Measurements from ENCODE around the gene SLC9A9. TPM values are rescaled to one million over a fixed set of nuclear protein-coding genes. Genes with fewer than 3 reads are reported as not detected.

The SLC9A9 gene
- total RNA-seq, 1 donor: 3.5 TPM

DNA sequence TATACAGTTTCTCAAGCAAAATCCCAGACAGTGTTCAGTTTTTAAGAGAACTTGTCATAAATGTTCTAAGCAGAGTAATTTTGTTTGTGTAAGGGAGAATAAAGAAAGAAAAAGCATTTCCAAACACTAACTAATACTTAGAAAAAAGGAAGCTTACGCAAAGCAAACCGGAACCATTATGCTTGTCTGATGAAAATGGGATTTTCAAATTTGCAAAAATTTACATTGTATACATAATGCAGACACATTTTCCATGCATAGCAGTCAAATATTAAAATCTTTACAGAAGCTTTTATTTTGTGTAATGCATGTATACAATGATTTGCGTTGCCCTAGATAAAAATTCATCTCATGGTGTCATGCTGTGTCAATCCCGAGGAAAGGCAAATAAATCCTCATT lies 229.0 kb downstream of the SLC9A9 start:
- TF ChIP-seq, protein P1, sequence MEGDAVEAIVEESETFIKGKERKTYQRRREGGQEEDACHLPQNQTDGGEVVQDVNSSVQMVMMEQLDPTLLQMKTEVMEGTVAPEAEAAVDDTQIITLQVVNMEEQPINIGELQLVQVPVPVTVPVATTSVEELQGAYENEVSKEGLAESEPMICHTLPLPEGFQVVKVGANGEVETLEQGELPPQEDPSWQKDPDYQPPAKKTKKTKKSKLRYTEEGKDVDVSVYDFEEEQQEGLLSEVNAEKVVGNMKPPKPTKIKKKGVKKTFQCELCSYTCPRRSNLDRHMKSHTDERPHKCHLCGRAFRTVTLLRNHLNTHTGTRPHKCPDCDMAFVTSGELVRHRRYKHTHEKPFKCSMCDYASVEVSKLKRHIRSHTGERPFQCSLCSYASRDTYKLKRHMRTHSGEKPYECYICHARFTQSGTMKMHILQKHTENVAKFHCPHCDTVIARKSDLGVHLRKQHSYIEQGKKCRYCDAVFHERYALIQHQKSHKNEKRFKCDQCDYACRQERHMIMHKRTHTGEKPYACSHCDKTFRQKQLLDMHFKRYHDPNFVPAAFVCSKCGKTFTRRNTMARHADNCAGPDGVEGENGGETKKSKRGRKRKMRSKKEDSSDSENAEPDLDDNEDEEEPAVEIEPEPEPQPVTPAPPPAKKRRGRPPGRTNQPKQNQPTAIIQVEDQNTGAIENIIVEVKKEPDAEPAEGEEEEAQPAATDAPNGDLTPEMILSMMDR (IDR thresholded peaks at IDR 0.05; ENCODE audit: insufficient read depth, low read depth, low read length): no peak
- H3K4me3 ChIP-seq (ENCODE audit: low read depth, low read length): no peak overlapping the region

DNA sequence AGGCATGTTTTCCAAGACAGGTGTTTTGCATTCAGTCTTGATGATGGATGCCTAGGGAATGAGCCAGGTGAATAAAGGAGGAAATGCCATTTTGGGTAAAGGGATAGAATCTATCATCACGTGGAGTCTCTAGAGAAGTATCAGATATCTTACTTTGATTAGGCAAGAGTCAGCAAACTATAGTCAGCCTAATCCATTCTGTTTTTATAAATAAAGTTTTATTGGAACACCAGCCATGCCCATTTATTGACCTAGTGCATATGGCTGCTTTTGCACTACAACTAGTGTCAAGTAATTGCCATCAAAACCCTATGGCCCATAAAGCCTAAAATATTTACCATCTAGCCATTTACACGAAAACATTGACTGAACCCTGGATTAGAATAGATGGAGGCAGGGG lies 231.2 kb downstream of the SLC9A9 start:
- TF ChIP-seq, protein P1 (IDR thresholded peaks at IDR 0.05; ENCODE audit: insufficient read depth, low read depth, low read length): no peak
- H3K4me3 ChIP-seq (ENCODE audit: low read depth, low read length): no peak overlapping the region
- DNase-seq (ENCODE audit: low read depth): no peak

More for the DNA sequence above, 229.0 kb downstream of the SLC9A9 start:
- no peak for DNase-seq (ENCODE audit: low read depth)

DNA sequence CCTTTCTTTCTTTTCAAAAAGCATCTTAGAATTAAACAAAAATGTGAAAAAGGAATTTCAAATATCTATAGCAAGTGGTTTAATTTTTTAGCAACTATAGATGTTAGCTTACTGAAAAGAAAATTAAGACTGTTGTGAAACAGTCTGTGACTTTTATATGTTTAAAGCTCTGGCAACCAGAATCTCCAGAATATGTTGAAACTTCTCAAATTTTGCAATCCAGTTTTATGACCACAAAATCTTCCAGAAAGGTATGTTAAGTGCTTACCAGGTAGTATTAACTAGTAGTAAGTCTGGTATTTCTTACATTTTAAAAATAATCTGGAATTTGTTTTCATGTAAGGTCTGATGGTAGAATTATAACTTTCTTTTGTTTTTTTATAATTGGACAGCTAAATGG lies 235.0 kb downstream of the SLC9A9 start:
- H3K4me3 ChIP-seq (ENCODE audit: low read depth, low read length): no peak overlapping the region
- peak; percentile 67 for DNase-seq (ENCODE audit: low read depth)
- TF ChIP-seq, protein P1 (IDR thresholded peaks at IDR 0.05; ENCODE audit: insufficient read depth, low read depth, low read length): no peak

DNA sequence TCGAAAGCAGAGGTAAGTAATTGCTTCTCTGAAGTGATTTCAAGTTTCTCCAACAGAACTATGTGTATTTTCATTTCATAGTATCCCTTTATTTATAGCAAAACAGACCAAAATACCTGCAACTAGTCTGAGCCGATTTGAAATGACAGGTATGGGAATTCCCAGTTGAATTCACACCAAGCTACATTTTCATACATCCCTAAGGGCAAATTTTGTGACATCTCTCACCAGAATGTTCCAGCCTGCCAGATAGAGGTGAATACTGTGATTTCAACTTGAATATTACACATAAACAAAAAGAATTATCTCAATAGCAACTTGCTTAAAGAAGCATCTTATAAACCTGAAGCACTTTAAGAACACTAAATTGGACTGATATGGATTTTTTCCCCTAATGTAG lies 235.7 kb downstream of the SLC9A9 start:
- DNase-seq (ENCODE audit: low read depth): no peak
- no peak overlapping the region for H3K4me3 ChIP-seq (ENCODE audit: low read depth, low read length)
- TF ChIP-seq, protein P1 (IDR thresholded peaks at IDR 0.05; ENCODE audit: insufficient read depth, low read depth, low read length): no peak

DNA sequence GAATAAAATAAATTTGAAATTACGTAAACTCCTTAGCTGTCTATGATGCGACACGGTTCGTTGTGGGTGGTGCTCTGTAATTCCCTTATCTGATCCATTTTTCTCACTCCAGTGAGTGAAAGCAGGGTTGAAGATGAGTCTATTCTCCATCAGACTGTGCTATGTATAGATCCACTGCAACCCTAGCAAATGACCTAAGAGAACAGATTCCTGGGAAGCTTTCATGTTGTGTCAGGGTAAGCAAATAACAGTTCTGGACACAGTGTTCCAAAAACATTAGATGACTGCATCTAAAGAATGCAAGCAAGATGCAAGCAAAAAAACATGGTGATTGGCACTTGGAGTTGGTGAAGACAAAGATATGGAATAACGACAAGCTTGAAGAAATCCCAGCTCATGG lies 239.3 kb downstream of the SLC9A9 start:
- peak; percentile 93 for DNase-seq (ENCODE audit: low read depth)
- no peak overlapping the region for H3K4me3 ChIP-seq (ENCODE audit: low read depth, low read length)
- TF ChIP-seq, protein P1 (IDR thresholded peaks at IDR 0.05; ENCODE audit: insufficient read depth, low read depth, low read length): no peak

DNA sequence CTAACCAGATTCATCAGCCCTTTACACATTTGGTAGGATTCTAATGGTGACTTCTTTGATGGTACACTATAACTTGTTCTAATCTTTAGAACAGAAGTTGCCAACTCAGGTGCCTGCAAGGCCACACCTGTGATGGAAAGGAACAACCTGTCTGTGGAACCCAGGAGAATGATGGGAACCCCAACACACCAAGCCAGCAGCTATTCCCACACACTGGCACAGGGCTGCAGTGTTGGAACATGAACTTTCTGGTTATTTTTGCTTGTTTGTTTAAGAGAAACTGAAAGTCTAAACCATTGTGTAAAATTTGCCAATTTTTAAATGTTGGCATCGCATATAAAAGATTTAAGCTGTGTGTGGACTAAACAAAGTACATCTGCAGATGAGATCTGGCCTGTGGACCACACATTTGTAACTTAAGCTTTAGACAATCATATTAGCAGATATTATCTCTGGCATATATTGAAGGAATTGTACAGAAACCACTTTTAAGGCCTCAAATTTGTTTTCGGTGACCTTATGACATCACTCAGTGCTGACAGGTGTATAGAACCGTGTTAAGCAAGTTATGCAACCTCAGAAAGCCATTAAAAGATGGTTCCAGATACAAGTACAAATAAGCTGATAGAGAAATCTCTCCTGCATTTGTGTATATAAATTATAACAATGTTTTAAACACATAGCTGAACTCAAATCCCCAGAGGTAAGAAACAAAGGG lies 242.9 kb downstream of the SLC9A9 start:
- DNase-seq (ENCODE audit: low read depth): no peak
- TF ChIP-seq, protein P1 (IDR thresholded peaks at IDR 0.05; ENCODE audit: insufficient read depth, low read depth, low read length): no peak
- no peak overlapping the region for H3K4me3 ChIP-seq (ENCODE audit: low read depth, low read length)
